ACC112 (cell line): ENCODE data around the gene CCDC187.

Source experiments
- H2AFZ ChIP-seq: fragments of 200-600 bp; sonication (generic); one replicate; pipeline ENCODE4 v1.6.0; 2017; ENCODE audit warnings: antibody characterized with exemption, low read length; ENCODE audit not compliant: unreplicated experiment
- H3K27ac ChIP-seq: fragments of 200-600 bp; sonication (generic); 2 replicates; pipeline ENCODE4 v1.5.1; 2014; ENCODE audit warnings: low read depth, mild to moderate bottlenecking, antibody characterized with exemption, low read length, moderate library complexity
- H3K27me3 ChIP-seq: fragments of 200-600 bp; sonication (generic); 2 replicates; pipeline ENCODE4 v1.6.1; 2014; ENCODE audit warnings: mild to moderate bottlenecking, antibody characterized with exemption, low read length, moderate library complexity, mixed read lengths; ENCODE audit not compliant: insufficient read depth
- H3K36me3 ChIP-seq: fragments of 200-600 bp; sonication (generic); 2 replicates; pipeline ENCODE4 v1.6.1; 2016; ENCODE audit warnings: mild to moderate bottlenecking, antibody characterized with exemption, low read length, moderate library complexity, mixed read lengths; ENCODE audit not compliant: insufficient read depth
- H3K4me1 ChIP-seq: fragments of 200-600 bp; sonication (generic); one replicate; pipeline ENCODE4 v1.6.1; 2016; ENCODE audit warnings: low read length, mixed read lengths; ENCODE audit not compliant: insufficient read depth, unreplicated experiment, control insufficient read depth
- H3K4me3 ChIP-seq: fragments of 200-600 bp; sonication (generic); 2 replicates; pipeline ENCODE4 v1.5.1; 2014; ENCODE audit warnings: mild to moderate bottlenecking, low read depth, low read length
- H3K79me2 ChIP-seq: fragments of 200-600 bp; sonication (generic); one replicate; pipeline ENCODE4 v1.6.0; 2016; ENCODE audit warnings: low read length; ENCODE audit not compliant: control insufficient read depth, unreplicated experiment, insufficient read depth

The CCDC187 gene

DNA sequence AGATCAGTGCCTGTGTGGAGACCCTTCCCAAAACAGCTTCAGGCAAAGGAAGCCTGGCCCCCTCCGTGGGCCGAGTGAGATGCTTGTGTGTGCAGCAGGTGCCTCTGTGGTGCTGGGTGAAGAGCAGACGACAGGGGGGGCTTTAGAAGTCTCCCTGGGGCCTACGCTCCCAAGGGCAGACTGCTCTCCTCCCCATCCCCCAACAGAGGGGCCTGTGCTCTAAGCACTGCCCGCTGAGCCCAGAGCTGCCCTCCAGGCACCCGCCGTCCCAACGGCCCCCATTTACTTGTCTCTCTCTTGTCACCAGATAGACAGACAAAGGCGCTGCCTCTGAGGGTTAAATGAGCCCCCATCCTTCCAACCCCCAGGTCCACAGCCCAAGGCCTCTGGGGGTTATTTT lies 96.3 kb downstream of the CCDC187 start:
- Histone ChIP-seq H2AFZ (no peak overlapping the region), H3K79me2 (no peaks in the 10 kb centered on the region), H3K27ac (no peak overlapping the region), H3K4me1 (no peaks in the 10 kb centered on the region), H3K36me3 (no peaks in the 10 kb centered on the region), H3K4me3 (no peak overlapping the region), H3K27me3 (peaks cover 21% of the 10 kb centered on the region)

GRCh38 chr9:136206602-136207275 lies 97.2 kb downstream of the CCDC187 start:
- Histone ChIP-seq H3K4me1 (no peaks in the 10 kb centered on the region), H3K27me3 (peaks cover 30% of the 10 kb centered on the region), H3K36me3 (no peaks in the 10 kb centered on the region), H3K79me2 (no peaks in the 10 kb centered on the region), H3K4me3 (no peak overlapping the region), H3K27ac (no peak overlapping the region), H2AFZ (no peak overlapping the region)

- Histone ChIP-seq H3K4me3 (no peak overlapping the region), H3K4me1 (no peaks in the 10 kb centered on the region), H3K79me2 (no peaks in the 10 kb centered on the region), H3K27ac (no peak overlapping the region), H3K36me3 (no peaks in the 10 kb centered on the region), H3K27me3 (peaks cover 40% of the 10 kb centered on the region), H2AFZ (no peak overlapping the region)
Observed at GRCh38 chr9:136205707-136205992, 98.2 kb downstream of the CCDC187 start.

GRCh38 chr9:136204838-136205706 lies 98.8 kb downstream of the CCDC187 start, which contains the start of gene LHX3:
LHX3 (minus strand) TSS chr9:136205128; CDS start chr9:136205012, 116 bp downstream.
- Histone ChIP-seq H3K4me3 (no peak within 1 kb of the TSS), H2AFZ (no peak within 1 kb of the TSS), H3K27ac (no peak within 1 kb of the TSS), H3K4me1 (no peaks in the 10 kb centered on the region), H3K27me3 (peaks cover 46% of the 10 kb centered on the region), H3K79me2 (no peaks in the 10 kb centered on the region), H3K36me3 (no peaks in the 10 kb centered on the region)

DNA sequence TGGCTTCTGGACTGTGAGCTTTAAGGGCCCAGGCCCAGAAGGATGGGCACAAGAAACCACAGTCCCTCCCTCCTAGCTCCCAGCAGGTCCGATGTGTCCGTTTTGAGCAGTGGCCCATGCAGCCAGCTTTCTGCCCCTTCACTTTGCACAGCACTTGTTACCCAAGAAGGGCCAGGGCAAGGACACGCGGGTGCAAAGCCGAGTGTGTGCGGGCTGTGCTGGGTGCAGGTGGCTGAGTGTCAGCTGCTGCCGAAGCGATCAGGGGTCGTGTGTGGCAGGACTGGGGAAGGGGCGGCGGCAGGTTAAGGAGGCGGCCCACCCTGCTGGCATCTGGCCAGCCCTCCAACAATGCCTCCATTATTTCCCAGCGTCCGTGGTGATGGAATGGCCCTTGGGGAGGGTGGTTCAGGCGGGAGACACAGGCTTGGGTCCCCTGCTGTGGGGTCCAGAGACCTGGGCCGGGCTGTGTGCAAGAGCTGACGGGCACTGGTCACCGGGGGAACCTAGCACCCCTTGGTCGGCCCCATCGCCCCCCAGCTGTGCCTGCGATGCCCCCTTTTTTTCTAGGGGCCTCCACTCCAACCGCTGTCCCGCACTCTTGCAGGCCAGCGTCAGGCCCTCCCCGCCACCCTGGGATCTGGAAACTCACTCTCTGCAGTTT lies 99.6 kb downstream of the CCDC187 start:
- Histone ChIP-seq H3K4me1 (no peaks in the 10 kb centered on the region), H3K36me3 (no peaks in the 10 kb centered on the region), H2AFZ (no peak overlapping the region)

GRCh38 chr9:136203408-136204144 lies 100.3 kb downstream of the CCDC187 start:
- Histone ChIP-seq H3K27me3 (peaks cover 60% of the 10 kb centered on the region), H3K27ac (no peak overlapping the region), H3K4me3 (no peak overlapping the region), H3K36me3 (no peaks in the 10 kb centered on the region), H3K79me2 (no peaks in the 10 kb centered on the region), H2AFZ (no peak overlapping the region), H3K4me1 (no peaks in the 10 kb centered on the region)

More for the DNA sequence above, 99.6 kb downstream of the CCDC187 start:
- peaks cover 54% of the 10 kb centered on the region for H3K27me3 ChIP-seq
- H3K27ac ChIP-seq: no peak overlapping the region
- no peaks in the 10 kb centered on the region for H3K79me2 ChIP-seq
- no peak overlapping the region for H3K4me3 ChIP-seq

- Histone ChIP-seq H2AFZ (no peak overlapping the region), H3K4me3 (no peak overlapping the region), H3K27me3 (peaks cover 69% of the 10 kb centered on the region), H3K27ac (no peak overlapping the region), H3K4me1 (no peaks in the 10 kb centered on the region), H3K36me3 (no peaks in the 10 kb centered on the region), H3K79me2 (no peaks in the 10 kb centered on the region)
Observed at GRCh38 chr9:136202454-136203407, 101.2 kb downstream of the CCDC187 start.

- Histone ChIP-seq H3K27me3 (peaks cover 78% of the 10 kb centered on the region), H3K27ac (no peak overlapping the region), H3K4me1 (no peaks in the 10 kb centered on the region), H3K36me3 (no peaks in the 10 kb centered on the region), H3K79me2 (no peaks in the 10 kb centered on the region), H2AFZ (no peak overlapping the region), H3K4me3 (no peak overlapping the region)
Observed at GRCh38 chr9:136201609-136202453, 102.1 kb downstream of the CCDC187 start.

GRCh38 chr9:136201174-136201573 lies 102.7 kb downstream of the CCDC187 start:
- Histone ChIP-seq H3K27me3 (peaks cover 84% of the 10 kb centered on the region), H3K4me1 (no peaks in the 10 kb centered on the region), H3K27ac (no peak overlapping the region), H2AFZ (no peak overlapping the region), H3K36me3 (no peaks in the 10 kb centered on the region), H3K79me2 (no peaks in the 10 kb centered on the region), H3K4me3 (no peak overlapping the region)
